Coronary artery (tissue), 2 donors: ENCODE measurements around the gene TIGD3.

Experiments used
- DNase-seq: peaks from one replicate; pipeline ENCODE4 v3.0.0-alpha.2; 2017; ENCODE audit warnings: low spot score
- H3K27ac ChIP-seq, 2 donors: fragments of 200-600 bp; sonication (generic); one replicate each; pipeline ENCODE4 v1.5.1; 2016 to 2019
- H3K4me3 ChIP-seq: fragments of 200-600 bp; sonication (generic); 2 replicates; pipeline ENCODE4 v1.5.1; 2016; ENCODE audit warnings: mild to moderate bottlenecking, moderate library complexity
- TF ChIP-seq, protein P1 (sequence below): fragments of 200-600 bp; sonication (generic); IDR thresholded peaks from one replicate; pipeline ENCODE4 v1.5.1; 2019; ENCODE audit warnings: antibody characterized with exemption

Gene TIGD3, protein sequence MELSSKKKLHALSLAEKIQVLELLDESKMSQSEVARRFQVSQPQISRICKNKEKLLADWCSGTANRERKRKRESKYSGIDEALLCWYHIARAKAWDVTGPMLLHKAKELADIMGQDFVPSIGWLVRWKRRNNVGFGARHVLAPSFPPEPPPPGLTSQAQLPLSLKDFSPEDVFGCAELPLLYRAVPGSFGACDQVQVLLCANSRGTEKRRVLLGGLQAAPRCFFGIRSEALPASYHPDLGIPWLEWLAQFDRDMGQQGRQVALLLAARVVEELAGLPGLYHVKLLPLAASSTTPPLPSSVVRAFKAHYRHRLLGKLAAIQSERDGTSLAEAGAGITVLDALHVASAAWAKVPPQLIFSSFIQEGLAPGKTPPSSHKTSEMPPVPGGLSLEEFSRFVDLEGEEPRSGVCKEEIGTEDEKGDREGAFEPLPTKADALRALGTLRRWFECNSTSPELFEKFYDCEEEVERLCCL

DNA sequence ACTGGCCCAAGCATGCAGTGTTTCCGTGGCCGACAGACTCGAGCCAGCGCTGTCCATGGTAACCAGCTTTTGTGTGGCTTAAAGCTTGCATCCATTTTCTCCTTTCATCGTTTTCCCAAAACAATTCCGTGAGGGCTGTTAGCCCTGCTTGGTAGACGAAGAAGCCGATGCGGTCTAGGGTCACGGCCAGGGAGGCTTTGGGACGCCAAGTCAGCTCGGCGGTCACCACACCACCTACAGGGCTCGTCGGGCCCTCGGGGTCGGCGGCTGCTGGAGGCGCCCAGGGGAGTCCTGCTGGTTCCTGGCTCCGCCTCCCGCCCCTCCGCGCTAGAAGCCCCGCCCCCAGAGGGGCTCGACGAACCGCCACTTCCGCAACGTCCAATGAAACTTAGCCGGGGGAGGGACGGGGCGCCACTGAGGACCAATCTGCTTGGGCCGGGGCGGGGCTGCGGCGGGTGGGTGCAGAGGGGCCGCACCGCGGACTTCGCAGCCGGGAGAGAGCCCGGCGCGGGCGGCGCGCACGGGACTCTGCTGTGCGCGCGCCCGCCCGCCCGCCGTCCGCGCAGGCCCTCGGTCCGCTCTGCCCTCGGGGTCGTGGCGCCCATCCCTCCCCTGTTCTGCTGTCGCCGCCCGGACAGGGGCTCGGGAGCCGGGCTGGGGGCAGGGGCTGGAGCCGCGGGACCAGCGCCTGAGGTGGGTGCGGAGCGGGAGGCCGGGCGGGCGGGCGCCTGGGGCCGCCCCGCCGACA is at the start of gene TIGD3:
TSS of gene TIGD3 (plus strand) at position 487 of the 748 bp plus-strand sequence. CDS start 1,058 bp downstream, outside the sequence.
- Histone ChIP-seq H3K27ac (peak within 1 kb of the TSS; percentile 1 to 52), H3K4me3 (peak within 1 kb of the TSS; percentile 85)
- TF ChIP-seq, protein P1, sequence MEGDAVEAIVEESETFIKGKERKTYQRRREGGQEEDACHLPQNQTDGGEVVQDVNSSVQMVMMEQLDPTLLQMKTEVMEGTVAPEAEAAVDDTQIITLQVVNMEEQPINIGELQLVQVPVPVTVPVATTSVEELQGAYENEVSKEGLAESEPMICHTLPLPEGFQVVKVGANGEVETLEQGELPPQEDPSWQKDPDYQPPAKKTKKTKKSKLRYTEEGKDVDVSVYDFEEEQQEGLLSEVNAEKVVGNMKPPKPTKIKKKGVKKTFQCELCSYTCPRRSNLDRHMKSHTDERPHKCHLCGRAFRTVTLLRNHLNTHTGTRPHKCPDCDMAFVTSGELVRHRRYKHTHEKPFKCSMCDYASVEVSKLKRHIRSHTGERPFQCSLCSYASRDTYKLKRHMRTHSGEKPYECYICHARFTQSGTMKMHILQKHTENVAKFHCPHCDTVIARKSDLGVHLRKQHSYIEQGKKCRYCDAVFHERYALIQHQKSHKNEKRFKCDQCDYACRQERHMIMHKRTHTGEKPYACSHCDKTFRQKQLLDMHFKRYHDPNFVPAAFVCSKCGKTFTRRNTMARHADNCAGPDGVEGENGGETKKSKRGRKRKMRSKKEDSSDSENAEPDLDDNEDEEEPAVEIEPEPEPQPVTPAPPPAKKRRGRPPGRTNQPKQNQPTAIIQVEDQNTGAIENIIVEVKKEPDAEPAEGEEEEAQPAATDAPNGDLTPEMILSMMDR: no peak
- peak; percentile 98 for DNase-seq

DNA sequence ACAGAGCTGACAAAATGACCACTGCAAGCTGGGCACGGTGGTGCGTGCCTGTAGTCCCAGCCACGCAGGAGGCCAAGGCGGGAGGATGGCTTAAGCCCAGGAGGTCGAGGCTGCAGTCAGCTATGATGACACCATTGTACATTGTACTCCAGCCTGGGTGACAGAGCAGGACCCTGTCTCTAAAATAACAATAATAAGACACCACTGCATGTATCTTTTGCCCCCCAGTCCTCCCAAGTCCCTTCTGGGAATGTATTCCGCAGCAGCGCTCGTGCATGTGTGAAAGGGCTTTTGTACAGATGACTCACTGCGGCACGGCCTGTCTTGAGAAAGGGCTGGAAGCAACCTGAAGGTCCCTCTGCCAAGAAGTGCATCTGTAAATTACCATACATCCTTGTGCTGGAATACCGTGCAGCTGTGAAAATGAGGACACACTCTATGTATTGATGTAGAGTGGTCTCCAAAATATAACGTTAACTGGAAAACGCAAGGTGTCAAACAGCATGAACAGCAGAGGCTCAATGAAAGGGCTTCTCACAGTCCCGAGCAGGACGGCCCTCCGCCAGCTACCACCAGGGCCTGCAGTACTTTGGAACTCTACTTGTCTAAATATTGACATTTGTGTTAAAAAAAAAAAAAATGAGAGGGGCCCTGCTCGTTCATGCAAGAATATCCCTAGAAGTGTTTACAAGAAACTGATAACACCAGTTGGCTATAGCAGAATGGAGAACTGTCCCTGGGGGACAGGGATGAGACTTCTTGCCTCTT is 48.9 kb upstream of the TIGD3 start:
- Histone ChIP-seq H3K27ac (peak overlapping the region in 1 of 2 donors; percentile 28), H3K4me3 (no peak overlapping the region)
- TF ChIP-seq, protein P1: no peak
- DNase-seq: no peak

DNA sequence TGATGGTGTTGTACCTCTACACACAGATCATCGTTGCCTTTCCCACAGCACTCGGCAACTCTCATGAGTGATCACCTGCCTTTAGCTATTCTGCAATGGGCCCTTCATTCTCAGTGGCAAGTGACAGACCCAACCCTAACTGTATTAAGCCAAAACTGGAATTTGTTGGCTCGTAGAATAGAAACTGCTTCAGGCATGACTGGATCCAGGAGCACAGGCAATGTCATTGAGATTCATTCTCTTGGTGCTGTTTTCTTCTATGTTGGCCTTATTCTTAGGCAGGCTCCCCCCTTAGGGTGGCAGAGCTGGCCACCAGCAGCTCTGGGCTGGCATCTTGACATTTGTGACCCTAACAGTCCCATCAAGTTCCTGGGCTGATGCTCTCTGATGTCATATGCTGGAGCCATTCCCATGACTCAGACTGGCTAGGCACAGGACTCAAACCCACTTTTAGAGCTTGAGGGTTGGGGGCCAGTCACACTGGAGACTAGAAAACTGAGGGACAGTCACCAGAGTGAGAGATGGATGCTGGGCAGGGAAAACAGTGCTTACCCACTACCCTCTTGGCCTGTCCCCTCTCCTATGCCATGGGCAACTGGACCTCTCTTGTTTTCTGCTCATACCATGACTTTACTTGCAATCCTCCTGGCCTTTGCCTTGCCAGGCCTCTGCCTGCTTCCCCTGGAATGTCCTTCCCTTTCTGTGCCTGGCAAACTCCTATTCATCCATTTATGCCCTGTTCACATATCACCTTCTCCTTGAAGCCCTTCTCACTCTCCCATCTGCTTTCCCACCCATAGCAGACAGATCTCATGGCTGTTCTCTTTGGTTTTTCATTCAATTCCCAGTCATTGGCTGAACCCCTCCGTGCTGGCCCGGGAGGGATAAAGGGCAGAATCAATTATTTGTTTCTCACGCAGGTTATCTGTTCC is 47.0 kb upstream of the TIGD3 start:
- DNase-seq: no peak

DNA sequence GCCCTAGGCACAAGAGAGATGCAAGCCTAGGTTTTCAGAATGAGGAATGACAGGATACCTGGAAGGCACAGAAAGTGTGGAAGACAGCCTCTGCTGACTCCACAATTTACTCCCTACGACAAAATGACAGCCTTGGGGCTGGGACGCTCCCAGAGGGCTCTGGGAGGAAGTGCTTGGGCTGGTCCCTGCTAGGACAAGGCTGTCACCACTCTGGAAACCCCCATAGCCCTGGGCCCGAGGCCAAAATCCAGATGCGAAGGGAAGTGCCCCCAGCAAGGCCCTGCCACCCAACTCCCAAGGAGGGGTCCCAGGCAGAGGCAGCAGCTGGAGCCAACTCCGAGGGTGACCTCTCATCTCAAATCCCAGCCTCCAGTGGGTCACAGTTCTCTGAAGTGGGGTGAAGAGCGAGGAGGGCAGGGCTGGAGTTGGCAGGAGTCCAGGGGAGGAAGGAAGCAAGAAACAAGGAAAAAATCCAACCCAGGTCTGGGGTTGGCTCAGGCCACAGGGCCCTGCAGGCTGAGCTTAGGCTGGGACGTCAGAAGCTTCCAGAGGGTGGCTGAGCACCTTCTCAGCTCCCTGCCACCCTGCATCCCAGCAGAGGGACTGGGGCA is 46.2 kb upstream of the TIGD3 start:
- no peak for DNase-seq
- TF ChIP-seq, protein P1: no peak
- H3K4me3 ChIP-seq: no peak overlapping the region
- peak overlapping the region in 1 of 2 donors; percentile 47 for H3K27ac ChIP-seq

More for the DNA sequence above, 47.0 kb upstream of the TIGD3 start:
- TF ChIP-seq, protein P1: no peak
- Histone ChIP-seq H3K27ac (no peak overlapping the region), H3K4me3 (no peak overlapping the region)

DNA sequence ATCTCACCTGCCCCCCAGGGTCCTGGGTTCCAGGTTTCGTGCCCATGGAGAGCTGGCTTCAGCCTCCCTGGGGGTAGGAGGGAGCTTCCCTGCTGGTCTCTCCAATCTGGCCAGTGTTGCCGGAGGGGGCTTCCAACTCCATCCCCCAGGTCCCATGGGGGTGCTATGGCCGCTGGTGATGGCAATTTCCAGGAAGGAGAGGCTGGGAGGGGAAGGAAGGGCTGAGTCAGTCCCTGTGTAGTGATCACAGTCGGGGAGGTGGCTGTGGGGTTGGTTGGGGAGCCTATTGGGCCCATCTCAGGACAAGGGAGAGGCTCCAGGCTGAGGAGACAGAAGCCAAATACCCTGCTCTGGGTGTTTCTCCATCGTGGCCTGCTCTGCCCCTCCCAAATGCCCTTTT is 45.5 kb upstream of the TIGD3 start:
- Histone ChIP-seq H3K27ac (peak overlapping the region in 1 of 2 donors; percentile 47), H3K4me3 (no peak overlapping the region)
- no peak for DNase-seq
- TF ChIP-seq, protein P1: no peak

- Histone ChIP-seq H3K4me3 (no peak overlapping the region), H3K27ac (no peak overlapping the region)
- TF ChIP-seq, protein P1: no peak
- DNase-seq: no peak
Observed at GRCh38 chr11:65310215-65310614, 44.3 kb upstream of the TIGD3 start.
